ENCODE data around the gene NARS2.

DNA sequence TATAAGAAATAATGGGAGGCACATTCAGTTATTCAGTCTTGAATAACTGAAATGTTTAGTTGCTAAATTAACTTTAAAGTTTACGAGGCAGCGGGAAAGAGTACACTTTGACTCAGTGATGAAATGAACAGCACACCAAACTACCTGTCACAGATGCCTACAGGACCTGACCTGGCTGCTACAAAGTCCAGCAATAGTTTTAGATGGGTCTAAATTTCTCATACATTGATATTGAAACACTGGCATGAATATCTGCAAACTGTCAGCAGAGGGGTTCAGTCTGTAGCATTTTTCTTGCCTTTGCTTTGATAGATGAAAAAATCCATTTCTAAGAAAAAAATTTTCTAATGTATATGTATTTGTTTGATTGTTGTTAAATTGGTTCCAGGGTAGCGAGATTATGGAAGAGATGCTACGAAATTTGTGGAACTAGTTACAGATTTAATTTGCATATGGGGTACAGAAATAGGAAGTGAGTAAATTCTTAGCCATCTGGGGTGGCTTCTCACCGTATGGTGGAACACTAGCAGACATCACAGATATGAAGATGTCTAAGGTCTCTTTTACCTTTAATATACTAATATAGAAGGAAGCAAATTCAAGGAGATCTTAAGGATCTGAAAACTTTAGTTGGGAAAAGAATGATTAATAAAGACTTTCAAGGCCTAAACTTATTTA, 136.2 kb downstream of the NARS2 start:
- TF ChIP-seq YY1 (IDR thresholded peaks at IDR 0.05; ENCODE audit: insufficient read depth, insufficient read length) (no peak), SUZ12 (IDR thresholded peaks at IDR 0.05; ENCODE audit: extremely low read depth, insufficient read depth, insufficient read length) (no peak)

Measured in NT2/D1 (cell line).